Peyer's patch (tissue), 4 donors: Measurements from ENCODE around the gene CD300C. TPM values are rescaled to one million over a fixed set of nuclear protein-coding genes. Genes with fewer than 3 reads are reported as not detected.

Source experiments
- DNase-seq, 3 donors: peaks; one replicate each; pipeline ENCODE4 v3.0.0-alpha.2; 2017 to 2019
- H3K27ac ChIP-seq, 4 donors: fragments of 200-600 bp; sonication (generic); one replicate each; pipeline ENCODE4 v1.5.1; 2016 to 2019
- H3K27me3 ChIP-seq, 2 donors: fragments of 200-600 bp; sonication (generic); one replicate each; pipeline ENCODE4 v1.5.1; 2019
- H3K36me3 ChIP-seq, 3 donors: fragments of 200-600 bp; sonication (generic); one replicate each; pipeline ENCODE4 v1.5.1; 2016 to 2019
- H3K4me1 ChIP-seq, 4 donors: fragments of 200-600 bp; sonication (generic); one replicate each; pipeline ENCODE4 v1.5.1; 2016 to 2019
- H3K4me3 ChIP-seq, 4 donors: fragments of 200-600 bp; sonication (generic); 1 replicate in 3 of 4; 2 replicates in 1 of 4; pipeline ENCODE4 v1.5.1; 2016 to 2019; ENCODE audit warnings: mild to moderate bottlenecking in 1 of 4
- H3K9me3 ChIP-seq, 4 donors: fragments of 200-600 bp; sonication (generic); one replicate each; pipeline ENCODE4 v1.5.1; 2016 to 2019; ENCODE audit warnings: mild to moderate bottlenecking in 1 of 4
- POLR2A ChIP-seq, 2 donors: fragments of 450-650 bp; IDR thresholded peaks; one replicate each; pipeline ENCODE4 v1.5.1; 2017; ENCODE audit warnings: antibody characterized with exemption in 2 of 2, mild to moderate bottlenecking in 2 of 2, moderate library complexity in 2 of 2
- total RNA-seq, 4 donors: library from RNA; depleted of rRNA; stranded (reverse); fragments of >200 nt; gene quantifications; one replicate each; pipeline ENCODE4 v1.1.0, GENCODE V29; 2016
- TF ChIP-seq, protein P1 (sequence below), 6 experiments: fragments of 450-650 bp in 4 of 6; fragments of 200-600 bp in 2 of 6; sonication (generic) in 1 of 6; IDR thresholded peaks; one replicate each; pipeline ENCODE4 v1.5.1; 2017 to 2019; ENCODE audit warnings: antibody characterized with exemption in 6 of 6, mild to moderate bottlenecking in 3 of 6, moderate library complexity in 1 of 6

CD300C gene
- total RNA-seq, 4 donors from 2014 or later = not detected

DNA sequence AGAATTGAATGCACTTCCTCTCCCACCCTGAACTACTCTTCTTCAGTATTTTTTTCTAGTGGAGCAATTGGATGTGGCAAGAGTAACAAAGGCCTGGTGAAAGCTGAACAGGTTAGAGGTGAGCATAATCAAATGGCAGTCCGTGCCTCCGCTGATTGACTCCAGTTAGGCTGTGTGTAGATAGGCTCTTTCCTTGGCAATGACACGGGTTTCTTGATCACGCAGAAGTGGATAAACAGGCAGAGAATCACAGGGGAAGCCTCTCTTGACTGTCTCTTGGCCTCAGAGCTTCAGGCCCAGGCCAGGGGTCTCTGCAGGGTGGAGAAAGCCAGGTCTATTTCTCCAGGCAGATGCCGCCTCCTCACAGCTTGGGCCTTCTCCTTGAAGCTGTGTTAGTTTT lies 18.8 kb downstream of the CD300C start:
- H3K4me3 ChIP-seq = no peak overlapping the region
- no peaks in the 10 kb centered on the region for H3K9me3 ChIP-seq
- no peaks in the 10 kb centered on the region for H3K36me3 ChIP-seq
- no peak overlapping the region for H3K27ac ChIP-seq
- H3K27me3 ChIP-seq = no peaks in the 10 kb centered on the region
- DNase-seq = peak in 1 of 3 donors; percentile 14
- H3K4me1 ChIP-seq = no peaks in the 10 kb centered on the region
- TF ChIP-seq POLR2A (IDR thresholded peaks at IDR 0.05) = no peak
- TF ChIP-seq, protein P1, sequence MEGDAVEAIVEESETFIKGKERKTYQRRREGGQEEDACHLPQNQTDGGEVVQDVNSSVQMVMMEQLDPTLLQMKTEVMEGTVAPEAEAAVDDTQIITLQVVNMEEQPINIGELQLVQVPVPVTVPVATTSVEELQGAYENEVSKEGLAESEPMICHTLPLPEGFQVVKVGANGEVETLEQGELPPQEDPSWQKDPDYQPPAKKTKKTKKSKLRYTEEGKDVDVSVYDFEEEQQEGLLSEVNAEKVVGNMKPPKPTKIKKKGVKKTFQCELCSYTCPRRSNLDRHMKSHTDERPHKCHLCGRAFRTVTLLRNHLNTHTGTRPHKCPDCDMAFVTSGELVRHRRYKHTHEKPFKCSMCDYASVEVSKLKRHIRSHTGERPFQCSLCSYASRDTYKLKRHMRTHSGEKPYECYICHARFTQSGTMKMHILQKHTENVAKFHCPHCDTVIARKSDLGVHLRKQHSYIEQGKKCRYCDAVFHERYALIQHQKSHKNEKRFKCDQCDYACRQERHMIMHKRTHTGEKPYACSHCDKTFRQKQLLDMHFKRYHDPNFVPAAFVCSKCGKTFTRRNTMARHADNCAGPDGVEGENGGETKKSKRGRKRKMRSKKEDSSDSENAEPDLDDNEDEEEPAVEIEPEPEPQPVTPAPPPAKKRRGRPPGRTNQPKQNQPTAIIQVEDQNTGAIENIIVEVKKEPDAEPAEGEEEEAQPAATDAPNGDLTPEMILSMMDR (IDR thresholded peaks at IDR 0.05) = no peak

DNA sequence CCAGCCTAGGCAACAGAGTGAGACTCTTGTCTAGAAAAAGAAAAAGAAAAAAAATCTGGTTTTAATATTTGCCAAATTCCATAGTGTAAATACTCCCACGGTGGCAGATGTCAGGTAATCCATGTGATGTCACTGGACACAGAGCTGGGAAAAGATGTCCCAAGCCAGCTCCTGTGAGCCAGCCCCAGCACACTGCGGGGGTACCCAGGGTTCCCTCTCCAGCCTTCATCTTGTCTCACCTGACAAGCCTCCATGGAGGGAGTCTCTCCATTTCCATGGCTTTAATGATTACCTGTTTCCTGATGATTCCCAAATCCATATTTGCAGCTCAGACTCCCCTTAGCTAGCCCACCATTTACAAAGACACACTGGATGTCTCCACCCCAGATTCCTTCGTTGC lies 19.2 kb downstream of the CD300C start:
- no peaks in the 10 kb centered on the region for H3K27me3 ChIP-seq
- no peaks in the 10 kb centered on the region for H3K4me1 ChIP-seq
- H3K4me3 ChIP-seq = no peak overlapping the region
- H3K27ac ChIP-seq = no peak overlapping the region
- TF ChIP-seq POLR2A (IDR thresholded peaks at IDR 0.05) = no peak
- TF ChIP-seq, protein P1 (IDR thresholded peaks at IDR 0.05) = no peak
- H3K36me3 ChIP-seq = no peaks in the 10 kb centered on the region
- no peaks in the 10 kb centered on the region for H3K9me3 ChIP-seq
- DNase-seq = no peak

DNA sequence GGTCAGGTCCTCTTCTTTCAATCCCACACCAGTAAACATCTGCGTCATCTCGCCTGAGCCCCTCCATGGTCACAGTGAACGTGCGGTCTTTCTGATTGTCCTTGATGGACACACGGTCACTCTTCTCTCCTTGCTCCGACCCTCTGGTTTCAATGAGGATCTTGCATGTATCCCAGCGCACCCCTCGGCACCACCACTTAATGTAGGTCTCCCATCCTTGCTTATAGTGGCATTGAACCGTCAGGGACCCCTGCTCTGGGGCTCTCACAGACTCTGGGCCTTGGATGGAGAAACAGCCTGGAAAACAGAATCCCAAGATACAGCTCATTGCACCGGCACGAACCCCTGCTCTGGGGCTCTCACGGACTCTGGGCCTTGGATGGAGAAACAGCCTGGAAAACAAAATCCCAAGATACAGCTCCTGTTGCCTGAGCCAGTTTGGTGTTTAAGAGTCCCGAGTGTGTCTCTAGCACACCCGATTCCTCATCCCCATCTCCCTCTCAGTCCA lies 20.1 kb downstream of the CD300C start:
- H3K4me3 ChIP-seq = no peak overlapping the region
- no peak overlapping the region for H3K27ac ChIP-seq
- TF ChIP-seq, protein P1 (IDR thresholded peaks at IDR 0.05) = no peak
- TF ChIP-seq POLR2A (IDR thresholded peaks at IDR 0.05) = no peak
- H3K27me3 ChIP-seq = no peaks in the 10 kb centered on the region
- H3K9me3 ChIP-seq = no peaks in the 10 kb centered on the region
- peak in 1 of 3 donors; percentile 25 for DNase-seq
- H3K4me1 ChIP-seq = no peaks in the 10 kb centered on the region
- H3K36me3 ChIP-seq = no peaks in the 10 kb centered on the region

DNA sequence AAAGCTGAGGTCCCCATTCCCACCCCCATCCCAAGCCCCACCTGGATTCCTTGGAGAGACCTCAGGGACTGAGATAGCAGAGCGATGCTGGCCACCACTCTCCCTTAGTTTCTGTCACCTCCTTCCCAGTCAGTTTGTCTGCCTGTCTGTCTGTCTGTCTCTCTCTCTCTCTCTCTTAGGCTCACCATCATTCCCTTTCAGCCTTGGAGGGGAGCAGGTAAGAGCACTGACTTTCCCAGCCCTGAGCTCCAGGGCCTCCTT lies 20.5 kb downstream of the CD300C start:
- Histone ChIP-seq H3K27me3 (no peaks in the 10 kb centered on the region), H3K4me1 (no peaks in the 10 kb centered on the region), H3K36me3 (no peaks in the 10 kb centered on the region), H3K4me3 (no peak overlapping the region), H3K9me3 (no peaks in the 10 kb centered on the region), H3K27ac (no peak overlapping the region)
- no peak for DNase-seq
- no peak for TF ChIP-seq POLR2A (IDR thresholded peaks at IDR 0.05)
- TF ChIP-seq, protein P1 (IDR thresholded peaks at IDR 0.05) = no peak

DNA sequence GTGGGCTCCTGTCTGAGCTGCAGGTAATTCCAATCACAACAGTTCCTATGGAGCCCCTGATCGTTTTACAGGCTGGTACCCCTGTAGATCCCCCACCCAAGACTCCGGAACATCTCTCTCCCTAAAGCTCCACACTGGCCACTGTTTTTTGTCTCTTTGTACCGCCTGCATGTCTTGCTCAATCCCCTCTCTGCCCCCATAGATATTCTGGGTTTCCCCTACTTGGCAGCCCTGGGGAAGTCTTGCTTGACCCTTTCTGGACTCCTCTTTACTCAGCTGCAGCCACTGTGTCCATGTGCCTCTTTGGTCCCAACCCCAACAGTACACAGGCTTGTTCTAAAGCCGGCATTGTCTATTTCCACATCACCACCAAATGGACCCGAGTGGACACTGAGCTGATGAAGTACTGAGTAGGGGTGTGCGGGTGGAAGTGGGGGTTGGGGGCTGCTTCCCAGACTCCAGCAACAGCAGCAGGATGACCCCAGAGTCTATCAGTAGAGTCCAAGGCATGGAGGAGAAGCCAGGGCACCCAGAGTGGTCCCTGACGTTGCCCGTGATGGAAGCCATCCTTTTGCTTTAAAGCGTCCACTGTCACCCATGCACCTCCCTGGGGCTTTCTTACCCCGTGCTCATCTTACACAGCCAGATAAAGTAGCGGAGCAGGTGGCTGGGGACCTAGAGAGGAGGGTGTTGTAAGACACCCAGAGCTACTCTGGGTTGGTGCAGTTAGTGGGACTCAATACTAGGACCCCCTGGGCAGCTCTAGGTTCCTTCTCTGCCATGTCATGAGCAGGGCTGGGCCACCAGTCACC lies 21.1 kb downstream of the CD300C start:
- Histone ChIP-seq H3K27ac (no peak overlapping the region), H3K9me3 (no peaks in the 10 kb centered on the region), H3K4me1 (no peaks in the 10 kb centered on the region), H3K36me3 (no peaks in the 10 kb centered on the region), H3K27me3 (no peaks in the 10 kb centered on the region), H3K4me3 (no peak overlapping the region)
- peak in 1 of 3 donors; percentile 10 for DNase-seq
- TF ChIP-seq, protein P1 (IDR thresholded peaks at IDR 0.05) = no peak
- no peak for TF ChIP-seq POLR2A (IDR thresholded peaks at IDR 0.05)
